Upper lobe of left lung (tissue), 4 donors: ENCODE measurements around the gene SPRR2B.

Experiments
- POLR2A ChIP-seq, 4 donors: fragments of 450-650 bp; IDR thresholded peaks; one replicate each; pipeline ENCODE4 v1.5.1; 2016 to 2017; ENCODE audit warnings: antibody characterized with exemption in 4 of 4, mild to moderate bottlenecking in 2 of 4
- POLR2AphosphoS5 ChIP-seq, 2 donors: sonication (generic); formaldehyde crosslinking; IDR thresholded peaks; one replicate each; pipeline ENCODE4 v1.5.1; 2017; ENCODE audit warnings: antibody characterized with exemption in 2 of 2
- TF ChIP-seq, protein P1 (sequence below), 6 experiments: fragments of 450-650 bp in 4 of 6; fragments of 200-600 bp in 2 of 6; sonication (generic) in 2 of 6; IDR thresholded peaks; one replicate each; pipeline ENCODE4 v1.5.1; 2016 to 2019; ENCODE audit warnings: antibody characterized with exemption in 6 of 6

GRCh38 chr1:153113416-153113815 is 42.0 kb upstream of the SPRR2B start, which contains the start of gene SPRR2F:
- TF ChIP-seq POLR2AphosphoS5 (IDR thresholded peaks at IDR 0.05) (no peak), POLR2A (IDR thresholded peaks at IDR 0.05) (no peak)
- TF ChIP-seq, protein P1, sequence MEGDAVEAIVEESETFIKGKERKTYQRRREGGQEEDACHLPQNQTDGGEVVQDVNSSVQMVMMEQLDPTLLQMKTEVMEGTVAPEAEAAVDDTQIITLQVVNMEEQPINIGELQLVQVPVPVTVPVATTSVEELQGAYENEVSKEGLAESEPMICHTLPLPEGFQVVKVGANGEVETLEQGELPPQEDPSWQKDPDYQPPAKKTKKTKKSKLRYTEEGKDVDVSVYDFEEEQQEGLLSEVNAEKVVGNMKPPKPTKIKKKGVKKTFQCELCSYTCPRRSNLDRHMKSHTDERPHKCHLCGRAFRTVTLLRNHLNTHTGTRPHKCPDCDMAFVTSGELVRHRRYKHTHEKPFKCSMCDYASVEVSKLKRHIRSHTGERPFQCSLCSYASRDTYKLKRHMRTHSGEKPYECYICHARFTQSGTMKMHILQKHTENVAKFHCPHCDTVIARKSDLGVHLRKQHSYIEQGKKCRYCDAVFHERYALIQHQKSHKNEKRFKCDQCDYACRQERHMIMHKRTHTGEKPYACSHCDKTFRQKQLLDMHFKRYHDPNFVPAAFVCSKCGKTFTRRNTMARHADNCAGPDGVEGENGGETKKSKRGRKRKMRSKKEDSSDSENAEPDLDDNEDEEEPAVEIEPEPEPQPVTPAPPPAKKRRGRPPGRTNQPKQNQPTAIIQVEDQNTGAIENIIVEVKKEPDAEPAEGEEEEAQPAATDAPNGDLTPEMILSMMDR (IDR thresholded peaks at IDR 0.05): no peak
